Activated CD8-positive, alpha-beta memory T cell treated with anti-CD3 and anti-CD28 coated beads for 24 hours (primary cell): Measurements from ENCODE around the gene OPA3.

Experiments used
- DNase-seq: peaks from one replicate; pipeline ENCODE4 v3.0.0-alpha.2; 2020

The OPA3 gene

DNA sequence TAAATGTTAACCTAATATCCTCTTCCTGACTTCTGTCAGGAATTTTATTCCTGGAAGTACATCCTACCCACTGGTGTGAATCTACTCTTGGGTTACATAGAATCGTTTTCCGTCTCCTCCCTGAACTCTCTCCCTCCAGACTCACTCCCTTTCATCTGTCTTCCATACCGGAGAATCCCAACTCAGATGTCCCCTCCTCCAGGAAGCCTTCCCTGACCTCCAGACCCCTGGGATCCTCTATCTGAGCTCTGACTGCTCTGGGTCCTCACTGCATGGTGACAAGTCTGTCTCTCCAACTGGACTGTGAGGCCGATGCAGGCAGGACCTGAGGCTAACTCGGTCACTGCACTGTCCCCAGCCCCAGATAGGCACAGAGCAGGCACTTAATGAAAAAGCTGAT, 24.6 kb downstream of the OPA3 start:
- no peak for DNase-seq

DNA sequence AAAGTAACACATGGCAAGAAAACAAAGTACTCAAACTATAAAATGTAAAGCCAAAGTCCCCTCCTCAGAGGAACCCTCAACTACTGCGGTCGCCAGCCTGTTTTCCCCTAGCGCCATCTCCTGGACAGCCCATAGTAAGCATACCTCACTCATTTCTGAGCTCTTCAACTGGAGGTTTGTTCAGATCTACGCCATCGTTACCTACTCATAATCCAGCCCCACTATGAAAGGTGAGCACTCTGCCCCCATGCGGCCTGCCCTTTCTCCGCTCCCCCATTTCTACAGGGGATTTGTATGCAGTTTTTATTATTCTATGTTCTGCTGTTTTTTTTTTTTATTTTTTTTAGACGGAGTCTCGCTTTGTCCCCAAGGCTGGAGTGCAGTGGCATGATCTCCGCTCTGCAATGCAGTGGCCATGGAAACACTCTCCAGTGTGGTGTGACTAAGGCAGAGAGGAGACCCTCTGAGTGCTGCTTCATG, 26.2 kb downstream of the OPA3 start:
- DNase-seq = peak; percentile 75

DNA sequence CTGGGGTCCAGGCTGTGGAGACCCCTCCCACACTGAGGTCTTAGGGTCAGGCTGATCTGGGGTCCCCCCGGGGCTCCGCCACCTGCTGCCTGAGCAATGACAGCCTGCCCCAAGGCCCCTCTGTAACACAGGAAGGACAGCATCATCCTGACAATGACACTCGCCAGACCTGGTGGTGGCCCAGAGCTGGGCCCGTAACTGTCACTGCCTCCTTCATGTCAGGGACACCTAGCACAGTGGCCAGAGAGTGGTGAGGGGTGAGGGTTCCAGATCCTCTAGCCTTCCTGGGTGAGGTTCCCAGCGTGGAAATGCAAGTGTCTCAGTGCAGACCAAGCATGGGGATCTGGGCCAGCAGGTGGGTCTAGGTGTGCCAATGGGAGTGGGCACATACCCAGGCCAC, 27.8 kb downstream of the OPA3 start:
- no peak for DNase-seq

DNA sequence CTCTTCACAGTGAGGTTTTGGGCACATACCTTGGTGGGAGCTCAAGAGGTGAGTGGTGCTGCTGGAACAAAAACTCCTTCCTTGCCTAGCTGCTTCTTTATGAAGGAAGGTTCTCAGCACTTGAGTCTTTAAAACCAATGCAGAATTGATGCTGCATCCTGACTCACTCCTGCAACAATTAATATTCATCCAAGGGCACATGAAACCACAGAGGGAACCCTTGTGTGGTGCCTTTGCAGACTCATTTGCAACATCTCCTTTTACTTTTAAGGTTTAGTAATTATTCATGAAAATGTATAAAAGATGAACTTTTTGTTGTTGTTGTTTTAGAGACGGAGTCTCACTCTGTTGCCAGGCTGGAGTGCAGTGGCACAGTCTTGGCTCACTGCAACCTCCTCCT, 30.1 kb downstream of the OPA3 start:
- DNase-seq = no peak

DNA sequence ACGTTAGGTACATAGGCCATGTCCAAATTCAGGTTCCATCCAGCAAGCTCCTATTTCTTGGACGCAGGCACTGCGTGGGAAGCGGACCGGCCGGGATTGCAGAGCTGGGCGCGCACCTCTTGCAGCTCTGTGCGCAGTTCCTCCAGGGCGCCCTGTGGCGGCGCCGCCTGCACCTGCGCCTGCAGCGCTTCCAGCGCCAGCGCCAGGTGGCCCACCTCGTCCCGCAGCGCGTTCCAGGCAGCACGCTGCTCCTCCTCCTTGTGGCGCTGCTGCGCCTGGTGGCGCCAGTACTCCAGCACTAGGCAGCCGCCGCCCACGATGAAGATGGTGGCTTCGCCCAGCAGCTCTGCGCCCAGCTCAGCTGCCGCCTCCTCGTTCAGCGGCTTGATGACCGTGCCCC, 31.1 kb downstream of the OPA3 start:
- DNase-seq = no peak

DNA sequence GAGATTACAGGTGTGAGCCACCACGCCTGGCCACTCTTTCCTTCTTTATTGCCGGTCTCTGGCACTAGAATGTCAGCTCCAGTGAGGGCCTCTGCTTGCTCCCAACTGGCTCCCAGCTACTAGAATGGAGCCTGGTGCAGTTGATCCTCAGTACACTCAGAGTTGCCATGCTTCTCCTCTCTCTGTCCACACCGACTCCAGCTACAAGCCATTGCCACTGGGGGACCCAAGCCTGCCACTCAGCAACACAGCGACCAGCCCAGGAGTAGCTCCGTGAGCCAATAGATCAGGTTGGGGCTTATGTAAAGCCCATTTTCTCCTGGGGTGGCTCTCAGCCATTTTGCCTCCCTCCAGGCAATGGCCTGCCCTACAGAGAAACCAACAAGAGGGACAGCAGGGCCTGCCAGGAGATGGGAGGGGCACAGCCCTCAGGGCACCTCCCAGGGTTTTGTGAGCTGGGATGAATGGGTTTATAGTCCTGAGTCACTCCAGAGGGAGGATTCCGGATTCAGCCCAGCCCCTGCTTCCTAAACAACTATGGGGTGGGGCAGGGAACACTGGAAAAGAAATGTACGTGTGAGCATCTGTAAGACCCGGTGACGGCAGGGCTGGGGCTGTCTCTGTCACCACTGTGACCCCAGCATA, 36.5 kb downstream of the OPA3 start:
- no peak for DNase-seq

DNA sequence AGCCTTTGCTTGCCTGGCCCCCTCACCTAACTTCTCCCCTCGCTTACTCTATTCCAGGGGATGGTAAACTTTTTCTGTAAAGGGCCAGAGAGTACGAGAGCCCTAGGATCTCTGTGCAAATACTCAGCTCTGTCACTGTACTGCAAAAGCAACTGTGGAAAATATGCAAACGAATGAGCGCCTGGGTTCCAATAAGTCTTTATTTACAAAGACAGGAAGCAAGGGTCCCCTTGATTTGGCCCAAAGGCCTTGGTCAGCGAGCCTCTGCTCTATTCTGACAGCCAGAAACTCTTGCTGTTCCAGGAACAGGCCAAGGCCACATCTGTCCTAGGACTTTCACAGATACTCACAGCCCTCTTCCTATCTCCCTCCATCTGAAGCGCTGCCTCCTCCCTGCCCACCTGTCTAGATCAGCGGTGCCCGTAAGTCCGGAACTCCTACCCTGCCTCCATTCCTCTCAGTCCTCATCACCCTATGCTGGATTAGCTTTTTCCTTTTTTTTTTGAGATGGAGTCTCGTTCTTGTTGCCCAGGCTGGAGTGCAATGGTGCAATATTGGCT, 37.3 kb downstream of the OPA3 start:
- no peak for DNase-seq

DNA sequence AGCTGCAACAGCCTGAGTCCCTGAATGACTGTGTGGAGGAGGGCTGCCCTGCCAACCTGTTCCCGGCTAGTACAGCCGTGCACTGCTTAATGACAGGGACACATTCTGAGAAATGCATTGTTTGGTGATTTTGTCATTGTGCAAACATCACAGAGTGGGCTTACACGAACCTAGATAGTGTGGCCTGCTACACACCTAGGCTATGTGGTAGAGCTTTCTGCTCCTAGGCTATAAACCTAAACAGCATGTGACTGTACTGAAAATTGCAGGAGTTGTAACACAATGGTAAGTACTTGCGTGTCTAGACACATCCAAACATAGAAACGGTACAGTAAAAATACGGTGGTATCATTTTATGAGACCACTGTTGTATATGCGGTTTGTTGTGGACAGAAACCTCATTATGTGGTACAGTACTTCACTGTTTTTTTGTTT, 42.4 kb downstream of the OPA3 start:
- DNase-seq = no peak

DNA sequence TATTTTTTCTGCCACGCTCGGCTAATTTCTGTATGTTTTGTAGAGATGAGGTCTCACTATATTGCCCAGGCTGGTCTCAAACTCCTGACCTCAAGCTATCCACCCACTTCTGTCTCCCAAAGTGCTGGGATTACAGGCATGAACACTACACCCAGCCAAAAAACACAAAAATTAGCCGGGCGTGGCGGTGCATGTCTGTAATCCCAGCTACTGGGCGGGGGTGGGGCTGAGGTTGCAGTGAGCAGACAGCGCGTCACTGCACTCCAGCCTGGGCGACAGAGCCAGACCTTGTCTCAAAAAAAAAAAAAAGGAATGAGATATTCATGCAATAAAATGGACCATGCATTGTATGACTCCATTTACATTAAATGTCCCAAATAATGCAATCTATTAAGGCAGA, 45.1 kb downstream of the OPA3 start:
- DNase-seq = no peak

DNA sequence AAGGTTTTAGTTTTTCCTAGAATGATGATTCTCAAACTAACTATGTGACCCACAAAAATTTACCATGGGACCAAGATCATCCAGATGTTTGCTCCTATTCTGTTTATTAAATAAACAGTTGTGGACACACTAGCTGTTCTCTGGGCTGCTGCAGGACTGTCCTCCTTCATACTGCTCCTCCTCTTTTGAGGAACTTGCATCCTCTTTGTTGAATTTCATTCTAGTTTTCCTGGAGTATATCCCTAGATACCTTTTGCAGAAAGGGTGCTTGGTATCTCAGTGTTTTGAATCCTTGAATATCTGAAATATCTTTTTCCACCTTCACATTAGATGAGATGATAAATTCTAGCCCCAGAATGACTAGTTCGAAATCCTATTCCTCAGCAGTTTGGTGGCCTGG, 53.3 kb downstream of the OPA3 start:
- no peak for DNase-seq

DNA sequence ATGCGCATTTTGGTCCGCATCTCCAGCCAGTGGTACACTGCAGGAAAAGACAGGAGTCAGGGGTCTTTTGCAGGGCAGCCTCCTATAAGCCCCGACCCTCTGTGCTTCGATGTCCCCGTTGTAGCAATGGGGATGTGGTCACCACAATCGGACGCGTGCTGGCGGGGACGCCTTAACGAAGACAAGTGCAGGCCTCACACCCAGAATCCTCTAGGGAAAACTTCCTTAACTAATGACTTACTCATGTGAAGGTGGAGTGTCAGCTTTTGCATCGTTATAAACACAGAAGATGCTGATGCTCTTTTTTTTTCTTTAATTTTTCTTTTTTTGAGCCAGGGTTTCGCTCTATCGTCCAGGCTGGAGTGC, 55.2 kb downstream of the OPA3 start:
- no peak for DNase-seq

DNA sequence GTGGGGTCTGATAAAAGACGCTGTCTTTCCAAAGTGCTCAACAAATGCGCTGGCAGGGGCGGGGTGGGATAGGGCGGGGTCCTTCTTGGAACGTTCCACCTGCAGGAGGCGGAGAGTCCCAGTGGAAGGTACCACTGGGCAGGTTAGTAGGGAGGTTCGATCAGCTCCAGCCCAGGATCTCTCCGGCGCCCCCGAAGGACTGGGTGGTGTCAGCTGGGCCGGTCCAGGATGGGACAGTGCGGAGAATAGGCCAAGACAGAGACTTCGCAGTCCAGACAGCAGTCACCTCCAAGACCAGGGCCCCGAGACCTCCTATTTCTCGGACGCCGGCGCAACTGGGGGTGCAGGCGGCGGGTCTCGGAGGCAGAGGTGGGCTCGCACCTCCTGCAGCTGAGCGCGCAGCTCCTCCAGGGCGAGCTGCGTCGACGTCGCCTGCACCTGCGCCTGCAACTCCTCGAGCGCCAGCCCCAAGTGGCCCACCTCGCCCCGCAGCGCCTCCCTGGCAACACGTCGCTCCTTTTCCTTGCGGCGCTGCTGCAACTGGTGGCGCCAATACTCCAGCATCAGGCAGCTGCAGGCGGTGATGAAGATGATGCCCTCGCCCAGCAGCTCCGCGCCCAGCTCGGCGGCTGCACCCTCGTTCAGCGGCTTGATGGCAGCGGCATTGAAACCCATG, 55.7 kb downstream of the OPA3 start:
- no peak for DNase-seq

DNA sequence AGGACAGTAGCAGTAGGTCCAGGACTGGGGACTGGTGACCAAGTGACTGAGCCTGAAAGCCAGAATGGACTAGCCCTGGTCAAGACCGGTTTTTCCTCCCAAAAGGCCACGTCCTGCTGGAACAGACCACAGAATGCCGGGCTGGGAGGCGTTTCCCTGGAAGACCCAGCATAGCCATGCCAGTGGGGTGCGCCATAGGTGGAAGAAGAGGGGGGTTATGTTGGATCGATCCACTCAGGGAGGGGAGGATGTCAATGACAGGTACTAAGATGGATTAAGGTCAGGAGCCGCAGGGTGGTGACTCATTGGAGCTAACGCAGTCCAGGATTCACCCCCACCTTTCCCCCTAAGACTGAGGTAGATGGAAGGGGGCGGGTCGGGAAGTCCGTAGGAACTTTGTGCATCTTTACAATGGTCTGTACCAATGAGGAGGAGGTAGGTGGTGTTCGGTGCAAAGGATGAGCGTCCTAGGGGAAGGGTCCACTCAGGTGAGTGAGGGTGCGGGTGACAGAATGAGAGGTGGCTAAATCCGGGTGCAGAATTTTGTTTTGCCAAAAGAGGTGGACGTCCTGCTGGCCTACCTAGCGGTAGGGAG, 56.4 kb downstream of the OPA3 start:
- no peak for DNase-seq

DNA sequence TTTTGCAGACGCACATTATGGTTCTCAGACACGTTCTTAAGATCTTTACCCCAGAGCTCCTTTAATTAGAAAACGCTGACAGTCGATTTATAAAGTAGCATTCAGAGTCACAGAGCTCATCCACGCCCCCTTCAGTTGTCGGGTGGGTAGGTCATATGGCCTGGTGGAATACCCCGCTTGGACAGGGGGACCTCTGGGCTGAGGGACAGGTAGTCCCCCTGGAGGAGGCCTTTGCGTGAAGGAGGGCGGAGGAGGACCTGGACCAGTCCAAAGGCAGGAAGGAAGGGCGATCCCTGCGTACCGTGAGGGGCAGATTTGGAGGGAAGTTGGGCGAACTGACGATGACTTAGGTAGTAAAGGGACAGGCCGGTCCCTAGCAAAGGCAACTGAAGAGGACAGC, 56.9 kb downstream of the OPA3 start:
- no peak for DNase-seq

DNA sequence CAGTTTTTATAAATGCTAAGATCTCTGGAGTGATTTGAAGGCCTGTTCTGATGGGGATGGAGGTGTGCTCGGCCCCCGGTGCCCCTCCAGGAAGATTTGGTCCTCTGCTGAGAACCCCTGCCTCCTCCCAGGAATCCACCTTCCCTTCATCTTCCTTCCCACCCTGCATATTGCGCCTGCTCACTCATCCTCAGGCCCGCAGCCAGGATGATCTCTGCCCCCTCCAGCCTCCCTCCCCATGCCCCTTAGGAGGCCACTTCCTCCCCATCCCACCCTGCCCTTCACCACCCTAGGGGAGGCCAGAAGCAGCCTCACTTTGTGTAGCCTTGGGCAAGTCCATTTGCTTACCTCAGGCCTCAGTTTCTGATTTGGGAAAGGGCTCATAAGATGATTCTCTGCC, 57.6 kb downstream of the OPA3 start:
- DNase-seq = no peak

DNA sequence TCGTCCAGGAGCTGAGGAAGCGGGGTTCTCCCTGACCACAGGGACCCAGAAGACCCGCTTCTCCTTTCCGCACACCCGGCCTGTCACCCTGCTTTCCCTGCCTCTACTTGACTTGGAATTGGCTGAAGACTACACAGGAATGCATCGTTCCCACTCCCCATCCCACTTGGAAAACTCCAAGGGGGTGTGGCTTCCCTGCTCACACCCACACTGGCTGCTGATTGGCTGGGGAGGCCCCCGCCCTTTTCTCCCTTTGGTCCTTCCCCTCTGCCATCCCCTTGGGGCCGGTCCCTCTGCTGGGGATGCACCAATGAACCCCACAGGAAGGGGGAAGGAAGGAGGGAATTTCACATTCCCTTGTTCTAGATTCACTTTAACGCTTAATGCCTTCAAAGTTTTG, 58.5 kb downstream of the OPA3 start:
- DNase-seq = no peak

DNA sequence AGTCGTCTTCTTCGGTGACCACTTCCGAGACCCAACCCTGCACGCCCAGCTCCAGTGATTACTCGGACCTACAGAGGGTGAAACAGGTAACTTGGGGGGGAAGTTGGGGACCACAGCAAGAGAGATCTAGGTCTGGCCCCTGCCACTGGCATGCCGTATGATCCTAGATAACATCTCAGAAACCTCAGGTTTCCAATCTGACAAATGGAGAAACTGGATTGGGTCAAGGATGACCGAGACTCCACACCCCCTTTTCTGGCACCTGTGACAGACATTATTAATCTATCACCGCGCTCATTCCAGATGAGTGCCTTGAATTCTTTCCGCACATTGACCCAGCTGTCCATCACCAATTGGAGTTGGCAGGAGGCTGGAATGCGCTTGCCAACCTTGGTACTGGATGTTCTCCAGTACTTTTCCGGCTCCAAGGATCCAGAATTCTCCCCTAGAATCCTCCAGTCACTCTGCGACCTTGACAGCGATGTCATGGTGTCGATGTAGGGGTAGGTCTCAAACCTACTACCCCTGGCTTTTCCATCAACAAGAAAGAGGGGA, 60.0 kb downstream of the OPA3 start:
- no peak for DNase-seq

DNA sequence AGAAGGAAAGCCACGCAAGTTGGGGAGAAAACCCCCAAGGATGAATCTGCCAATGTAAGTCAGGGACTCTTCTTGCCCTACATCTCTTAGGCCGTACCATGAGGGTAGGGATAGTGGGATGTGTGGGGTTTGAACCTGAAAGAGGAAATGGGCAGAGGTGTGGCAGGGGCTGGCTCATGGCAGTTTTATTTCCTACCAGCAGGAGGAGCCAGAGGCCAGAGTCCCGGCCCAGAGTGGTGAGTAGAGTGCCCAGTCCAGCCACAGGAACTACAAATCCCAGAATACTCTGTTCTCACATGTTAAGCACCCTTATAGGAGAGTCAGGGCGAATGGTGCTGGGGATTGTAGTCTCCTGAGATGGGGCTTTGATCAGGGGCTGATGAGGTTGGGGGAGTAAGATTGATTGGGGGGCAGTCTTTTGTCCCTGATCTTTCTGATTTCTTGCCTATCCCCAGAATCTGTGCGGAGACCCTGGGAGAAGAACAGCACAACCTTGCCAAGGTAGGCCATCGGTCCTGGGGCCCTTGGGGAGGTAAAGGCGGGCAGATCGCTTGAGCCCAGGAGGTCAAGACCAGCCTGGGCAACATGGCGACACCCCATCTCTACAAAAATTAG, 60.9 kb downstream of the OPA3 start:
- peak; percentile 87 for DNase-seq

DNA sequence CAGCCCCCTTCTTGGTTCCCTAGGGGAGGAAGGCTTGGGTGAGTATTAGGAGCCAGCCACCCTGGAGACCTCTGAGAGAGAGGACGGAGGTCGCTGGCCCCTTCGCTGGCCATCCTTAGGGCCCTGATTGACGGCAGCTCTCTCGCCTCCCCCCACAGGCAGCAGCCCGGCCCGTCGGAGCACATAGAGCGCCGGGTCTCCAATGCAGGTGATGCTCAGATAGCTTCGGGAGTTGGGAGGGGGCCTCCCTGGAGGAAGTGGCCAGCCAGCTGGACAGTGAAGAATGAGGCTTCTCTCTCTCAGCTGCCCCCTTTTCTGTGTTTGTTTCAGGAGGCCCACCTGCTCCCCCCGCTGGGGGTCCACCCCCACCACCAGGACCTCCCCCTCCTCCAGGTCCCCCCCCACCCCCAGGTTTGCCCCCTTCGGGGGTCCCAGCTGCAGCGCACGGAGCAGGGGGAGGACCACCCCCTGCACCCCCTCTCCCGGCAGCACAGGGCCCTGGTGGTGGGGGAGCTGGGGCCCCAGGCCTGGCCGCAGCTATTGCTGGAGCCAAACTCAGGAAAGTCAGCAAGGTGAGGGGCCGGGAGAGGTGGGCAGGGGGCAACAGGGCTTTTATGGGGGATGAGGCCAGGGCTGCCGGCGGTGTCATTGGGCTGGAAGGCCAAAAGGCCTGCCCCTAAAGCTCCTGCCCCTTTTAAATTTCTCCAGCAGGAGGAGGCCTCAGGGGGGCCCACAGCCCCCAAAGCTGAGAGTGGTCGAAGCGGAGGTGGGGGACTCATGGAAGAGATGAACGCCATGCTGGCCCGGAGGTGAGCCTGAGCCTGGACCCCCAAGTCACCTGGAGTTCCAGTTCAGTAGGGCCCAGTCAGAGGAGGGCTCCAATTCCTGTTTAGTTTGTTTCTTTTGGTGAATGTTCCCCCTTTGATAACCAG, 62.3 kb downstream of the OPA3 start:
- DNase-seq = no peak

DNA sequence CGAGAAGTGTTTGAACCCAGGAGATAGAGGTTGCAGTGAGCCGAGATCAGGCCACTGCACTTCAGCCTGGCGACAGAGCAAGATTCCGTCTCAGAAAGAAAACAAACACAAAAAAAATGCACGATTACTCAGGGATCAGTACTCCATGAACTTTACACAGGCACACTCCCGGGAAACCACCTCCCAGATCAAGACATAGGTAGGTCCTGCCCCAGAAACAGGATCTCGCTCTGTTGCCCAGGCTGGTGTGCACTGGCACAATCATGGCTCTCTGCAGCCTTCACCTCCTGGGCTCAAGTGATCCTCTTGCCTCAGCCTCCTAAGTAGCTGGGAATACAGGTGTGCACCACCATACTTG, 66.2 kb downstream of the OPA3 start:
- DNase-seq = no peak

DNA sequence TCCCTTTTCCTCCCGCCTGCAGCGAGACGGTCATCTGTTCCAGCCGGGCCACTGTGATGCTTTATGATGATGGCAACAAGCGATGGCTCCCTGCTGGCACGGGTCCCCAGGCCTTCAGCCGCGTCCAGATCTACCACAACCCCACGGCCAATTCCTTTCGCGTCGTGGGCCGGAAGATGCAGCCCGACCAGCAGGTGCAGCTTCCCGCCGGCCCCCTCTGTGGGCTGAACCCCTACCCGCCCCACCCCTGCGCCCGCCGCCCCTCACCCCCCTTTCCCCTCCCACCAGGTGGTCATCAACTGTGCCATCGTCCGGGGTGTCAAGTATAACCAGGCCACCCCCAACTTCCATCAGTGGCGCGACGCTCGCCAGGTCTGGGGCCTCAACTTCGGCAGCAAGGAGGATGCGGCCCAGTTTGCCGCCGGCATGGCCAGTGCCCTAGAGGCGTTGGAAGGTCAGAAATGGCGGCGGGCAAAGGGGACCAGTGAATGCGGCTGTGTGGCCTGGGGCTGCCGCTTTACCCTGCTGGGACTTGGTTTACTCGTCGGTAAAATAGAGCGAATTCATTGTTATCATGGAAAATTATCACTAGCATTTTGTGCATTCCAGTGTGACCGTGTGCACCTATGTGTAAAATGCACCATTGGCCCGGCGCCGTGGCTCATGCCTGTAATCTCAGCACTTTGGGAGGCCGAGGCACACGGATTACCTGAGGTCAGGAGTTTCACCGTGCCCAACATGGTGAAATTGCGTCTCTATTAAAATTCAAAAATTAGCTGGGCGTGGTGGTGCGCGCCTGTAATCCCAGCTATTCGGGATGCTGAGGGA, 66.7 kb downstream of the OPA3 start:
- no peak for DNase-seq

DNA sequence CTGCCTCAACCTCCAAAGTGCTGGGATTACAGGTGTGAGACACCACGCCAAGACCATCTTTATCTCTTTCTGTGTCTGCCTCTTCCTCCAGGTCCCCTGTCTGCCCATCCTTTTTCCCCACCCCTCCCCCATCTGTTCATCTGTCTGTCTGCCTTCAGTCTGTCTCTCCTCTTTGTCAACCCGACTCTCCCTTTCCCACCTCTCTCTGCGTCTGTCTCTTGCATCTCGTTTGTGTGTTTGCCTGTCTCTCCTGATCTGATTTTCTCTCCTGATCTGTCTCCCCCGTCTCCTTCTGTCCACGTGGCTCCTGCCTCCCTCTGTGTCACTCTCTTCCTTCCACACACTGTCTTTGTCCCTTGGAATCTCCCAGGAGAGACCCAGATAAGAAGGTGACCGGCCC, 67.4 kb downstream of the OPA3 start:
- no peak for DNase-seq
